ENCODE results near the gene VDAC2.
"Not testable (repeated sequence)": the region's sequence is repeated elsewhere in the genome, so short reads cannot be mapped to it uniquely, and the experiment has no call there.

VDAC2 gene

DNA sequence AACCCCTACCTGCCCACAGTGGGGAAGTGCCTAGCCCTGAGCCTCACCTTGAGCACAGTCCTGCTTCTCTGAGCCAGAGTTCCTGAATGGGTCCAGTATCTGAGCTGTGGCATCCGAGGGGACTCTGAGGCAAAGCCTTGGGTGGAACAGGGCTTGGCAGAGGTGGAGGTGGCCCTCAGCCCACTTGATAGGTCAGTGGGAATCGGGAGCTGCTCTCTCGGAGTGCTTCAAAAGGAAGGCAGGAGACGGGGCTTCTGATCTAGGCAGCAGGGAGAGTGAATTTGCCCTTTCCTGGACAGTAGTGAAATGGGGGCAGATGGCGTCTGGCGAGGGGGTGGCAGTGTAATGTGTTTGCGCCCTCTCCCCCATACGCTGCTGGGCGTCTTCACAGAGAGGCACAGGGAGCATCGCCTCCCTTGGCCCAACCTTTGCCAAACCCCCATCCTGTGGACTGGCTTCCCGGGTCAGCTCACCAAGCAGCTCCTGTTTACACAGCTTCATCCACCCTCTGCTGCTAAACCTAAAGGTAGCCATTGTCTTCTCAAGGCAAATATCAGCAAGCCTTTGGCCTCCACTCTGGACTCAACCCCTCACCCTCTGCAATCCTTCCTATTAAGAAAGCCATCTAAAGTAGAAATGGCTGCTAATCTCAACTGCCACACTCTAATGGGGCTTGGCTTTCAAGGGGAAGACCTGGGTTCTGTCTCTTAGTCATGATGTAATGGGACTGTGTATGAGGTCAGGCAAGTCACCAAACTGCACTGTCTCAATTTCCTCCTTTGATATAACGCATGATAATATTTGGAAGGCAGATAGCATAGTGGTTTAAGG lies 21.1 kb upstream of the VDAC2 start:
- no peak for DNase-seq (ENCODE audit: low spot score)
- TF ChIP-seq, protein P1, sequence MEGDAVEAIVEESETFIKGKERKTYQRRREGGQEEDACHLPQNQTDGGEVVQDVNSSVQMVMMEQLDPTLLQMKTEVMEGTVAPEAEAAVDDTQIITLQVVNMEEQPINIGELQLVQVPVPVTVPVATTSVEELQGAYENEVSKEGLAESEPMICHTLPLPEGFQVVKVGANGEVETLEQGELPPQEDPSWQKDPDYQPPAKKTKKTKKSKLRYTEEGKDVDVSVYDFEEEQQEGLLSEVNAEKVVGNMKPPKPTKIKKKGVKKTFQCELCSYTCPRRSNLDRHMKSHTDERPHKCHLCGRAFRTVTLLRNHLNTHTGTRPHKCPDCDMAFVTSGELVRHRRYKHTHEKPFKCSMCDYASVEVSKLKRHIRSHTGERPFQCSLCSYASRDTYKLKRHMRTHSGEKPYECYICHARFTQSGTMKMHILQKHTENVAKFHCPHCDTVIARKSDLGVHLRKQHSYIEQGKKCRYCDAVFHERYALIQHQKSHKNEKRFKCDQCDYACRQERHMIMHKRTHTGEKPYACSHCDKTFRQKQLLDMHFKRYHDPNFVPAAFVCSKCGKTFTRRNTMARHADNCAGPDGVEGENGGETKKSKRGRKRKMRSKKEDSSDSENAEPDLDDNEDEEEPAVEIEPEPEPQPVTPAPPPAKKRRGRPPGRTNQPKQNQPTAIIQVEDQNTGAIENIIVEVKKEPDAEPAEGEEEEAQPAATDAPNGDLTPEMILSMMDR (IDR thresholded peaks at IDR 0.05; ENCODE audit: extremely low read depth, missing control alignments) = no peak

DNA sequence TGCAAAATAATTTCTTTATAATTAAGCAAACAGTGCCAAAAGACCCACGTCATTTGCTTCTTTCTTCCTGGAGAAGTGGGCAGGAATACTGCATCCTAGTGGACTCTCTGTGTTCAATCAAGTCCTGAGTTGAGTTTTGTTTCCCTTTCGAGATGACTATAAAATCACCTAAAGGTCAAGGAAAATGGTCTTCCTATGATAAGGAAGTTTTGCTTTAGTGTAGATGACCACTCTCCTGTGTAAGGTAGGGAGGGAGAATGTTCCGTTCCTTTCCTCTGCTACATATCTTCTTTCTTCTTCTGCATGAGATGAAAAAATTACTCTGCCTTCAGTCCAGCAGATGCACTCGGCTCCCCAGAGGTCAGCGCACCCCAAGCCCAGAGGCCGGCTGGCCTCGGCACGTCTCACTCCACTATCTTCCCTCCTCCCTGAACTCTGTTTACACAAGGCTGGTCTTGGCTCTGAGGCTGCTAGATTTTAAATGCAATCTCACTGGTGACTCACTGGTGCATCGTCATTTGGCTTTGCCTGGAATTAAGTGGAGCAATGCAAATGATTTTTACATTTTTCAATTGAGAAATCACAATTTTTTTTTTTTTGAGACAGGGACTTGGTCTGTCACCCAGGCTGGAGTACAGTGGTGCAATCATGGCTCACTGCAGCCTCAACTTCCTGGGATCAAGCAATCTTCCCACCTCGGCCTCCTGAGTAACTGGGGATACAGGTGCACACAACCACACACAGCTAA lies 18.6 kb upstream of the VDAC2 start:
- TF ChIP-seq, protein P1 (IDR thresholded peaks at IDR 0.05; ENCODE audit: extremely low read depth, missing control alignments) = no peak

DNA sequence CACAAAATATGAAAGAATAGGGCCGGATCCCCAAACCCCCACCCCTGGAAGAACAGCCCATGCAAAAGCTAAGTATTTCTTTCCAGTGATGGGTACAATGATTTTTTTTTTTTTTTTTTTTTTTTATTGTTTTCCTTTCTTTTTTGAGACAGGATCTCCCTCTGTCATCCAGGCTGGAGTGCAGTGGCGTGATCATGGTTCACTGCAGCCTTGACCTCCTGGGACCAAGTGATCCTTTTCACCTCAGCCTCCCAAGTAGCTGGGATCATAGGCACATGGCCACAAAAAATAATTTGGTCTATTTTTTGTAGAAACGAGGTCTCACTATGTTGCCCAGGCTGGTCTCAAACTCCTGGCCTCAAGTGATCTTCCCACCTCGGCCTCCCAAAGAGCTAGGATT lies 16.0 kb upstream of the VDAC2 start:
- not testable (repeated sequence) for DNase-seq (ENCODE audit: low spot score)

More for the DNA sequence above, 18.6 kb upstream of the VDAC2 start:
- no peak for DNase-seq (ENCODE audit: low spot score)

DNA sequence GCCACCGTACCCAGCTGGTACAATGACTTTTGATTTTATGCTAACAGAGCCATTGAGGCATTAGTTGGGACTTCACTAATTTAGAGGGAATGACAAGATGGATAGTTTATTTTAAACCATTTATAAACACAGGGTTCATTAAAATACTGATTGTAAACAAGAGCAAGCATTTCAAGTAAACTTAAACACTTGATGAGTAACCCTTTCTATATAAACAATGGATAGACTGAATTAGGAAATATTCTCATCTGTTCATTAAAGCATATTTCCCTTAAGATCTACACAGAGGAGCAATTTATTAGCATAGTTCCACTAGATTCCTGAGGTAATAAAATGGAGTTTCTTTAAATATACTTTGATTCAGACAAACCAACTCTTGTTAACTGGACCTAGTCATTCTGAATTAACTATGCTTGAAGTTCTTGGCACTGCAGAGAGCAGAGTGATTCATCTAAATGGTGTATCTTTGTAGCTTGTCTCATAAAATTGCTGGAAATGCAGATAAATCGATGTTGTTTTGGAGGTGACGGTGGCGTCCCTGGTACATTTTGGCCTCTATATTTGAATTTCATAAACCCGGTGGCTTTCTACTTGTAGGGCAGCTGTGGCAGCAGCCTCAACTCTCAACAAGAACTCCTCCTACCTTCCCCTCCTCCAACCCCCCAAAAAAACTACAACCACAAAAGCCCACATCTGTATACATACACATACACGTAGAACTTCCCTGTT lies 15.4 kb upstream of the VDAC2 start:
- DNase-seq (ENCODE audit: low spot score) = no peak
- TF ChIP-seq, protein P1 (IDR thresholded peaks at IDR 0.05; ENCODE audit: extremely low read depth, missing control alignments) = no peak

DNA sequence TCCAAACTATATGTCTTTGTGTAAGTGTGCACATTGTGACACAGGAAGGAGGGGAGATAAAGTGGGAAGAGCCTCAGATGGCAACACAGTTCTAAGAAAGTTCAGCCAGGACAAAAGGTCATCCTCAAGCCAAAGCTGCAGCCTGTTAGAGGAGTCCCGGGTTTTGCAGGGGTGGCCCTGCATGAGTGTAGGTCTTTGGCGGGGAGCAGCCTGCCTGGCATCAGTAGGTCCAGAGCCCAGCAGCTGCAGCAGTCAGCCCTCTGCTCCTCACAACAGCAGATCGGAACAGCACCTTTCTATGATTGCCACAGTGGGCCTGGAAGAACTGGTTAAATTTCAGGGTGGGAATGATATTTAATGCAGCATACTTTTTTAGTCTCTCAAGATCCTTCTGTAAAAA lies 13.5 kb upstream of the VDAC2 start:
- no peak for DNase-seq (ENCODE audit: low spot score)
- TF ChIP-seq, protein P1 (IDR thresholded peaks at IDR 0.05; ENCODE audit: extremely low read depth, missing control alignments) = no peak

DNA sequence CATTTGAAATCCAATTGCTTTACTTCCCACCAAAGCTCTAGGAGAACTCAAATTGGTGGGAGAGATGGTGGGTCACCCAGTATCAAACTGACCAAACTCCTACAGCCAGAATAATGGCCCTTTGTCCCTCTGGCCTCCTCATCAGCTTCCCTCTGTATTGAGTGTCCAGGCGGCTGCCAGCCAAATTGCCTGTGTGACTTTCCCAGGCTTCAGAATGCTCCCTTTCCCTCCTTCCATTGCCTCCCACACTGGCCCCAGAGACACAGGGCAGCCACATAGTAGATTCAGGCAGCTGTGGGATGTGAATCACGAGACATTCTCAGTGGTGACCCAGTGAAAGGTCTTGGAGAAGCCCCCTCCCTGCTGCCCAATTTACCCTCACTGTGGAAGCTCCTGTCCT lies 12.7 kb upstream of the VDAC2 start:
- TF ChIP-seq, protein P1 (IDR thresholded peaks at IDR 0.05; ENCODE audit: extremely low read depth, missing control alignments) = no peak
- no peak for DNase-seq (ENCODE audit: low spot score)

DNA sequence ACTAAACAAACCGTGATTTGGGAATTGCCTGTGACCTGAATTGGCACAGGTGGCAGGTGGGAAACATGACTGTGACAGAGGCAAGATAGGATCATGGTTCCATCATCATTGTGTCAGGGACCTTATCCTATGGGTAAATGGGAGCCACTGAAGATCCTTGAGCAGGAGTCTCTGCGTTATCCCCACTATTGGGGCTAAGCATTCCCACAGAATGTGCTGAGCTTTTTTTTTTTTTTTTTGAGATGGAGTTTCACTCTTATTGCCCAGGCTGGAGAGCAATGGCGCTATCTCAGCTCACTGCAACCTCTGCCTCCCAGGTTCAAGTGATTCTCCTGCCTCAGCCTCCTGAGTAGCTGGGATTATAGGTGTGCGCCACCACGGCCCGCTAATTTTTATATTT lies 10.6 kb upstream of the VDAC2 start:
- DNase-seq (ENCODE audit: low spot score) = not testable (repeated sequence)

DNA sequence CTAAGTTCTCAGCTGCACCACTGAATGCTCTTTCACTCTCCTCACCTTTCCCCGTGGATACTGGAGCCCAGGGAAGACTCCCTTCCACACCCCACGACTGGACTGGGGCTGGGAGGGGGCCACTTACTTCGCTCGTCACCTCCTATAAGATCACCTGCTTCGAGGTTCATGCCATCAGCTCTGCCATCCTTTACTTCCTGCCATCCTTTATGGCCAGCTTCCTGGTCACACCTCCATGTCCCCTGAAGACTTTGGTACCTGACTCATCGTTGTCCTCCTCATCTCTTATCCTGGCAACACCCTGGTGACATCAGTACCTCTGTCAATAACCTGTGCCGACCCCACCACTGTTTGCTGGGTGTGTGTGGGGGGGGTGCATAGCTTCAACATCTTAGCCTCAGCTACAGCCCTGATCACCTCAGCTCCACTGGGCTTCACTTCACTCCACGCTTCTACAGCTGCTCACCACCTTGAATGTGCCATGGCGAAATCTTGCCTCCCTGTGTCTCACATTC lies 8.7 kb upstream of the VDAC2 start:
- no peak for DNase-seq (ENCODE audit: low spot score)
- TF ChIP-seq, protein P1 (IDR thresholded peaks at IDR 0.05; ENCODE audit: extremely low read depth, missing control alignments) = no peak
